ENCODE results near the gene ITGA11. TPM values are rescaled to one million over a fixed set of nuclear protein-coding genes. Genes with fewer than 3 reads are reported as not detected.

Gene ITGA11
- total and polyA plus RNA-seq, 2 of the 13 experiments (the other 11 are each of a cell fraction or from before 2014, with no cell fraction given): not detected

DNA sequence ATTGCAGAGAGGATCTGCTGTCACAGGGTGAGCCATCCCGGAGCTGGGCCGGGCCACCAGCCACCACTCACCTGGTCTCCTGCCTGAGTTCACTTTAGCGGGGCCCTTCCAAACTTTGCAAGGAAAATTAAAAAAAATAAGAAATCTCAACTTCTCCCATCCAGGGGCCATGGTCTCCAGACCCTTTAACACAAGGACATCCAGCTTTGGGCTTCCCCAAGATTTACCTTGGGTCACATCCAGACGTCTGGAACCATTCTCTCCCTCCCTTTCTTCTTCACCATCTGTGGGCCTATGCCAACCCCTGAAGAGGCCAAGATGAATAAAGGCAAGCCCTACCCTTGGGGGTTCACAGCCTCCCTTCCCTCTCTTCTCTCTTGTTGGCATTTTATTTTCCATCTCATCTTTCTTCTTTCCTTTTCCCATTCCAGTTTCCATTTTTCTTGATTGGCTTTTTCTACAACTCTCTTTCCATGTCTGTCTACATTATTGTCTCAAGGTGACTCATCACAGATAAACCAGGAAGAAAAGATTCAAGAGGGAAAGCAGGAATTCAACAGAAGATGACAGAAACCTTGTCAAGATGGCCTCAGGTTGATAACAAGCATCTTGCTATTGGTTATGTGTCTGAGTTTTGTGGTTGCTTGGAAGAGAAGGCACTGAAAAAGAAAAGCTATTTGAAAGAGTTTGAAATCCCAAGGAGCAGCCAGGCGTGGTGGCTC, 49.5 kb downstream of the ITGA11 start:
- TF ChIP-seq ZNF343 (CRISPR knock-in tag; IDR thresholded peaks at IDR 0.05) (no peak), ZNF24 (IDR thresholded peaks at IDR 0.05) (no peak), REPIN1 (CRISPR knock-in tag; IDR thresholded peaks at IDR 0.05; ENCODE audit: borderline replicate concordance, low read depth) (no peak), ZNF460 (CRISPR knock-in tag; IDR thresholded peaks at IDR 0.05; ENCODE audit: borderline replicate concordance) (no peak), ZBTB1 (CRISPR knock-in tag; IDR thresholded peaks at IDR 0.05; ENCODE audit: borderline replicate concordance) (no peak), ZNF577 (CRISPR knock-in tag; IDR thresholded peaks at IDR 0.05; ENCODE audit: borderline replicate concordance, low read depth) (no peak), ONECUT2 (CRISPR knock-in tag; IDR thresholded peaks at IDR 0.05) (no peak), MXD4 (CRISPR knock-in tag; IDR thresholded peaks at IDR 0.05) (no peak), ZNF75D (CRISPR knock-in tag; IDR thresholded peaks at IDR 0.05; ENCODE audit: borderline replicate concordance) (no peak), HNRNPLL (IDR thresholded peaks at IDR 0.05; ENCODE audit: low read depth, low read length, poor library complexity, severe bottlenecking) (no peak), ZSCAN31 (CRISPR knock-in tag; IDR thresholded peaks at IDR 0.05; ENCODE audit: low read depth) (no peak), HOXD1 (CRISPR knock-in tag; IDR thresholded peaks at IDR 0.05) (no peak), RARA (CRISPR knock-in tag; IDR thresholded peaks at IDR 0.05) (no peak), ZMYM3 (CRISPR knock-in tag; IDR thresholded peaks at IDR 0.05) (no peak), SMAD1 (CRISPR knock-in tag; IDR thresholded peaks at IDR 0.05; ENCODE audit: borderline replicate concordance, low read depth) (no peak)
- TF ChIP-seq, protein P1, sequence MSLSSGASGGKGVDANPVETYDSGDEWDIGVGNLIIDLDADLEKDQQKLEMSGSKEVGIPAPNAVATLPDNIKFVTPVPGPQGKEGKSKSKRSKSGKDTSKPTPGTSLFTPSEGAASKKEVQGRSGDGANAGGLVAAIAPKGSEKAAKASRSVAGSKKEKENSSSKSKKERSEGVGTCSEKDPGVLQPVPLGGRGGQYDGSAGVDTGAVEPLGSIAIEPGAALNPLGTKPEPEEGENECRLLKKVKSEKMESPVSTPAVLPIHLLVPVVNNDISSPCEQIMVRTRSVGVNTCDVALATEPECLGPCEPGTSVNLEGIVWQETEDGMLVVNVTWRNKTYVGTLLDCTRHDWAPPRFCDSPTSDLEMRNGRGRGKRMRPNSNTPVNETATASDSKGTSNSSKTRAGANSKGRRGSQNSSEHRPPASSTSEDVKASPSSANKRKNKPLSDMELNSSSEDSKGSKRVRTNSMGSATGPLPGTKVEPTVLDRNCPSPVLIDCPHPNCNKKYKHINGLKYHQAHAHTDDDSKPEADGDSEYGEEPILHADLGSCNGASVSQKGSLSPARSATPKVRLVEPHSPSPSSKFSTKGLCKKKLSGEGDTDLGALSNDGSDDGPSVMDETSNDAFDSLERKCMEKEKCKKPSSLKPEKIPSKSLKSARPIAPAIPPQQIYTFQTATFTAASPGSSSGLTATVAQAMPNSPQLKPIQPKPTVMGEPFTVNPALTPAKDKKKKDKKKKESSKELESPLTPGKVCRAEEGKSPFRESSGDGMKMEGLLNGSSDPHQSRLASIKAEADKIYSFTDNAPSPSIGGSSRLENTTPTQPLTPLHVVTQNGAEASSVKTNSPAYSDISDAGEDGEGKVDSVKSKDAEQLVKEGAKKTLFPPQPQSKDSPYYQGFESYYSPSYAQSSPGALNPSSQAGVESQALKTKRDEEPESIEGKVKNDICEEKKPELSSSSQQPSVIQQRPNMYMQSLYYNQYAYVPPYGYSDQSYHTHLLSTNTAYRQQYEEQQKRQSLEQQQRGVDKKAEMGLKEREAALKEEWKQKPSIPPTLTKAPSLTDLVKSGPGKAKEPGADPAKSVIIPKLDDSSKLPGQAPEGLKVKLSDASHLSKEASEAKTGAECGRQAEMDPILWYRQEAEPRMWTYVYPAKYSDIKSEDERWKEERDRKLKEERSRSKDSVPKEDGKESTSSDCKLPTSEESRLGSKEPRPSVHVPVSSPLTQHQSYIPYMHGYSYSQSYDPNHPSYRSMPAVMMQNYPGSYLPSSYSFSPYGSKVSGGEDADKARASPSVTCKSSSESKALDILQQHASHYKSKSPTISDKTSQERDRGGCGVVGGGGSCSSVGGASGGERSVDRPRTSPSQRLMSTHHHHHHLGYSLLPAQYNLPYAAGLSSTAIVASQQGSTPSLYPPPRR (CRISPR knock-in tag; IDR thresholded peaks at IDR 0.05; ENCODE audit: borderline replicate concordance): no peak
- TF ChIP-seq, protein P2, sequence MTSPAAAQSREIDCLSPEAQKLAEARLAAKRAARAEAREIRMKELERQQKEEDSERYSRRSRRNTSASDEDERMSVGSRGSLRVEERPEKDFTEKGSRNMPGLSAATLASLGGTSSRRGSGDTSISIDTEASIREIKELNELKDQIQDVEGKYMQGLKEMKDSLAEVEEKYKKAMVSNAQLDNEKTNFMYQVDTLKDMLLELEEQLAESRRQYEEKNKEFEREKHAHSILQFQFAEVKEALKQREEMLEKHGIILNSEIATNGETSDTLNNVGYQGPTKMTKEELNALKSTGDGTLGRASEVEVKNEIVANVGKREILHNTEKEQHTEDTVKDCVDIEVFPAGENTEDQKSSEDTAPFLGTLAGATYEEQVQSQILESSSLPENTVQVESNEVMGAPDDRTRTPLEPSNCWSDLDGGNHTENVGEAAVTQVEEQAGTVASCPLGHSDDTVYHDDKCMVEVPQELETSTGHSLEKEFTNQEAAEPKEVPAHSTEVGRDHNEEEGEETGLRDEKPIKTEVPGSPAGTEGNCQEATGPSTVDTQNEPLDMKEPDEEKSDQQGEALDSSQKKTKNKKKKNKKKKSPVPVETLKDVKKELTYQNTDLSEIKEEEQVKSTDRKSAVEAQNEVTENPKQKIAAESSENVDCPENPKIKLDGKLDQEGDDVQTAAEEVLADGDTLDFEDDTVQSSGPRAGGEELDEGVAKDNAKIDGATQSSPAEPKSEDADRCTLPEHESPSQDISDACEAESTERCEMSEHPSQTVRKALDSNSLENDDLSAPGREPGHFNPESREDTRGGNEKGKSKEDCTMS (CRISPR knock-in tag; conservative IDR thresholded peaks at IDR 0.05): no peak
- 26% methylated on average over 5 of the region's 5 CpGs for WGBS (ENCODE audit: low lambda C conversion rate)
- peaks cover 8 to 18% of the 10 kb centered on the region in 2 experiments; a peak in 4 of 5 replicates for H3K27me3 ChIP-seq (ENCODE audit: control insufficient read depth in 1 of 2, insufficient read depth in 2 of 2, low read length in 2 of 2)
- H3K4me1 ChIP-seq (ENCODE audit: insufficient read depth, low read length): peaks cover 10% of the 10 kb centered on the region
- H3K36me3 ChIP-seq (replicated peaks in 1 of 2; ENCODE audit: control insufficient read depth in 1 of 2, insufficient read depth in 2 of 2, low read length in 2 of 2): no peaks in the 10 kb centered on the region
- ChIA-PET CTCF (ENCODE audit: low intra/inter-chr PET ratio, low total read pairs) (interaction anchor here (1.4 to 1.6 kb wide), 2 partner anchors 76 to 130 kb away, joined by 8 to 11 read pairs; no protein-coding TSS in a partner anchor), POLR2A (no interaction called here)
- intact Hi-C loops (cut with micrococcal nuclease; ENCODE audit: unreplicated experiment) (loop anchor here (1.0 kb wide), 2 partner anchors 76 to 129 kb away; no protein-coding TSS in a partner anchor), in situ Hi-C loops (cut with HindIII; ENCODE audit: extremely low pct_ligation_motif_present, low pct_unique_long_range_greater_than_20kb) (loop anchor here (5.0 kb wide), 1 partner anchor 125 kb away; no protein-coding TSS in a partner anchor)
- DNase-seq (ENCODE audit: low spot score) (no peak), FAIRE-seq (no peak), ATAC-seq (no peak)
- no peak overlapping the region for H3K9ac ChIP-seq (ENCODE audit: insufficient read depth, low read depth, low read length)
- H2AFZ ChIP-seq (ENCODE audit: low read length): no peak overlapping the region
- H4K20me1 ChIP-seq (ENCODE audit: insufficient read depth, low read length): no peaks in the 10 kb centered on the region
- H3K4me2 ChIP-seq (ENCODE audit: low read depth, low read length): no peak overlapping the region
- H3K27ac ChIP-seq (ENCODE audit: extremely low read length, insufficient read depth, low read length): no peak overlapping the region
- H3K79me2 ChIP-seq (ENCODE audit: insufficient read depth, low read length): no peaks in the 10 kb centered on the region
- no peaks in the 10 kb centered on the region for H3K9me3 ChIP-seq (ENCODE audit: low read length)
- no peak overlapping the region for H3K4me3 ChIP-seq (replicated peaks in 1 of 3; ENCODE audit: insufficient read depth in 1 of 3, low read depth in 2 of 3, low read length in 3 of 3)
- no TSS peak for BruUV-seq (replicated peaks)
